HepG2 (cell line): ENCODE measurements around the gene TGM5. TPM values are rescaled to one million over a fixed set of nuclear protein-coding genes. Genes with fewer than 3 reads are reported as not detected.

Source experiments
- ATAC-seq: fragments of 200-7000 bp; cut with Tn5 transposase; 3 replicates; pipeline ENCODE4 v1.9.1; 2020; ENCODE audit warnings: mild to moderate bottlenecking, moderate library complexity
- BruUV-seq: library from RNA; stranded (reverse); fragments of 400-500 nt; replicated peaks from 2 replicates; lab custom pipeline; 2021; lab: Mats Ljungman, UMichigan
- CTCF ChIA-PET: fragments of 300-600 bp; formaldehyde crosslinking; extraction: SDS; loops from one replicate; lab custom pipeline; 2021; ENCODE audit warnings: low total read pairs, inconsistent platforms, low intra/inter-chr PET ratio; lab: Yijun Ruan, JAX
- POLR2A ChIA-PET: fragments of 350-600 bp; sonication (Branson Sonifier 250); formaldehyde crosslinking; loops from one replicate; lab custom pipeline; 2020; ENCODE audit warnings: antibody characterized with exemption, inconsistent platforms; lab: Yijun Ruan, JAX
- DNase-seq: peaks from one replicate; pipeline ENCODE4 v3.0.0-alpha.2; 2015; ENCODE audit warnings: low spot score
- FAIRE-seq: peaks from 3 replicates; lab custom pipeline; 2011; peaks lifted over from hg19 to GRCh38; lab: Jason Lieb, UNC
- H2AFZ ChIP-seq: one replicate; pipeline ENCODE4 v1.6.1; 2011; ENCODE audit warnings: low read length, inconsistent platforms
- H3K27ac ChIP-seq: fragments of 300-600 bp; 3 replicates; pipeline ENCODE4 v1.8.0; 2011; ENCODE audit warnings: mixed run types, mild to moderate bottlenecking, mixed read lengths, low read length, inconsistent platforms; ENCODE audit not compliant: insufficient read depth; ENCODE audit errors: extremely low read length
- H3K27me3 ChIP-seq, 2 experiments: fragments of 200-600 bp in 1 of 2; 2 replicates in 1 of 2; 3 replicates in 1 of 2; pipeline versions ENCODE4 v1.6.0 to v1.8.0; 2011; ENCODE audit warnings: low read length in 2 of 2, mild to moderate bottlenecking in 2 of 2, moderate library complexity in 2 of 2, inconsistent platforms in 1 of 2; ENCODE audit not compliant: insufficient read depth in 2 of 2, control insufficient read depth in 1 of 2
- H3K36me3 ChIP-seq, 2 experiments: fragments of 200-600 bp in 1 of 2; replicated peaks in 1 of 2; 2 replicates in 1 of 2; 3 replicates in 1 of 2; pipeline versions ENCODE4 v1.5.1 to v1.8.0; 2011; ENCODE audit warnings: low read length in 2 of 2, inconsistent platforms in 1 of 2; ENCODE audit not compliant: insufficient read depth in 2 of 2, control insufficient read depth in 1 of 2
- H3K4me1 ChIP-seq: 2 replicates; pipeline ENCODE4 v1.5.1; 2012; ENCODE audit warnings: low read length, inconsistent platforms; ENCODE audit not compliant: insufficient read depth
- H3K4me2 ChIP-seq: 2 replicates; pipeline ENCODE4 v1.6.0; 2011; ENCODE audit warnings: low read depth, low read length, inconsistent platforms
- H3K4me3 ChIP-seq, 3 experiments: fragments of 200-600 bp in 1 of 3; sonication (generic), shearing (Covaris generic) in 1 of 3; replicated peaks in 1 of 3; 2 replicates each; pipeline ENCODE4 v1.5.1; 2011 to 2016; ENCODE audit warnings: low read length in 3 of 3, inconsistent platforms in 2 of 3, low read depth in 2 of 3, mild to moderate bottlenecking in 2 of 3, control low read depth in 1 of 3, mixed read lengths in 1 of 3; ENCODE audit not compliant: insufficient read depth in 1 of 3
- H3K79me2 ChIP-seq: one replicate; pipeline ENCODE4 v1.6.1; 2011; ENCODE audit warnings: low read length, inconsistent platforms; ENCODE audit not compliant: insufficient read depth
- H3K9ac ChIP-seq: 2 replicates; pipeline ENCODE4 v1.6.0; 2011; ENCODE audit warnings: mild to moderate bottlenecking, low read depth, low read length, inconsistent platforms; ENCODE audit not compliant: insufficient read depth
- H3K9me3 ChIP-seq: 2 replicates; pipeline ENCODE4 v1.5.1; 2012; ENCODE audit warnings: mild to moderate bottlenecking, low read length
- H4K20me1 ChIP-seq: 2 replicates; pipeline ENCODE4 v1.6.0; 2011; ENCODE audit warnings: inconsistent platforms, mild to moderate bottlenecking, low read length, moderate library complexity; ENCODE audit not compliant: insufficient read depth
- CAMTA2 ChIP-seq: sonication (generic); formaldehyde crosslinking; IDR thresholded peaks from 2 replicates; pipeline ENCODE4 v1.4.0; 2020; ENCODE audit warnings: mild to moderate bottlenecking, missing genetic modification reagents, borderline replicate concordance
- FUBP1 ChIP-seq: sonication (generic); formaldehyde crosslinking; IDR thresholded peaks from 2 replicates; pipeline ENCODE4 v1.5.1; 2020; ENCODE audit warnings: missing genetic modification reagents, mild to moderate bottlenecking, borderline replicate concordance
- KLF9 ChIP-seq: IDR thresholded peaks from 2 replicates; pipeline ENCODE4 v1.6.1; 2016; ENCODE audit warnings: low read depth
- RBM39 ChIP-seq: fragments of 200-400 bp; formaldehyde crosslinking; IDR thresholded peaks from one replicate; pipeline ENCODE4 v1.6.1; 2018; ENCODE audit warnings: antibody characterized with exemption, mild to moderate bottlenecking, low read depth, low read length; ENCODE audit not compliant: poor library complexity, severe bottlenecking
- SNAPC4 ChIP-seq: sonication (generic); formaldehyde crosslinking; IDR thresholded peaks from 2 replicates; pipeline ENCODE4 v1.4.0; 2020; ENCODE audit warnings: mild to moderate bottlenecking, missing genetic modification reagents
- SUZ12 ChIP-seq: fragments of 150-350 bp; IDR thresholded peaks from 2 replicates; pipeline ENCODE4 v1.6.1; 2014; ENCODE audit warnings: low read depth, low read length
- WIZ ChIP-seq: sonication (generic); formaldehyde crosslinking; IDR thresholded peaks from 2 replicates; pipeline ENCODE4 v1.5.1; 2020; ENCODE audit warnings: mild to moderate bottlenecking, missing genetic modification reagents
- ZC3H4 ChIP-seq: sonication (generic); formaldehyde crosslinking; IDR thresholded peaks from 2 replicates; pipeline ENCODE4 v1.4.0; 2020; ENCODE audit warnings: missing genetic modification reagents, borderline replicate concordance
- ZNF609 ChIP-seq: sonication (generic); formaldehyde crosslinking; IDR thresholded peaks from 2 replicates; pipeline ENCODE4 v1.4.0; 2020; ENCODE audit warnings: mild to moderate bottlenecking, missing genetic modification reagents, borderline replicate concordance
- ZNF790 ChIP-seq: sonication (generic); formaldehyde crosslinking; IDR thresholded peaks from 2 replicates; pipeline ENCODE4 v1.8.0; 2022; ENCODE audit warnings: missing genetic modification reagents, mild to moderate bottlenecking, borderline replicate concordance
- WGBS: methylation state at CpG from one replicate; pipeline ENCODE4 v1.1.6; 2017; ENCODE audit warnings: low lambda C conversion rate; 5-methylcytosine and 5-hydroxymethylcytosine counted together
- in situ Hi-C: cut with HindIII; loops from 2 replicates; pipeline ENCODE4 v1.10.0; 2017; ENCODE audit warnings: low pct_unique_long_range_greater_than_20kb; ENCODE audit not compliant: extremely low pct_ligation_motif_present
- intact Hi-C: fragments of 100-400 bp; cut with micrococcal nuclease; formaldehyde crosslinking; loops from one replicate; pipeline ENCODE4 v1.10.0; 2022; ENCODE audit not compliant: unreplicated experiment
- polyA plus RNA-seq, 8 experiments: library from polyadenylated mRNA; depleted of rRNA in 3 of 8; stranded (reverse) in 7 of 8; unstranded in 1 of 8; fragments of >200 nt; fragmentation: Illumina TruSeq in 4 of 8; extraction: Trizol in 4 of 8; gene quantifications; 2 replicates each; pipeline versions ENCODE4 v1.2.1 to v1.2.3, GENCODE V29; 2011 to 2016; ENCODE audit warnings: low read depth in 4 of 8, missing spikeins in 1 of 8, mixed read lengths in 1 of 8; ENCODE audit not compliant: insufficient read depth in 1 of 8
- total RNA-seq, 5 experiments: library from RNA; depleted of rRNA; stranded (reverse); fragments of >200 nt; fragmentation: Illumina TruSeq; extraction: Trizol; gene quantifications; 2 replicates each; pipeline ENCODE4 v1.2.3, GENCODE V29; 2016; ENCODE audit warnings: low read depth in 1 of 5

The TGM5 gene
- total and polyA plus RNA-seq, 2 of the 13 experiments (the other 11 are each of a cell fraction or from before 2014, with no cell fraction given), result 0.18 to 0.65 TPM

- intact Hi-C loops, result loop anchor here (1.0 kb wide), 1 partner anchor 77 kb away; no protein-coding TSS in a partner anchor
- no peaks in the 10 kb centered on the region for H4K20me1 ChIP-seq
- no peaks in the 10 kb centered on the region for H3K79me2 ChIP-seq
- no peak overlapping the region for H3K27ac ChIP-seq
- ChIA-PET CTCF (no interaction called here), POLR2A (interaction anchor here (0.9 kb wide), 1 partner anchor 17 kb away, joined by 3 read pairs; no protein-coding TSS in a partner anchor)
- H3K9ac ChIP-seq, result no peak overlapping the region
- no peak overlapping the region for H2AFZ ChIP-seq
- no TSS peak for BruUV-seq
- H3K9me3 ChIP-seq, result no peaks in the 10 kb centered on the region
- peaks cover 6% of the 10 kb centered on the region for H3K4me1 ChIP-seq
- FAIRE-seq, result no peak
- no peak for DNase-seq
- WGBS, result 38% methylated on average over 15 of the region's 23 CpGs
- ATAC-seq, result no peak
- in situ Hi-C loops, result loop anchor here (5.0 to 25.0 kb wide), 2 partner anchors 69 to 496 kb away; no protein-coding TSS in a partner anchor
- no peak overlapping the region for H3K4me3 ChIP-seq
- H3K4me2 ChIP-seq, result no peak overlapping the region
- H3K27me3 ChIP-seq, result peaks cover 0 to 59% of the 10 kb centered on the region in 2 experiments; a peak in 3 of 5 replicates
- H3K36me3 ChIP-seq, result no peaks in the 10 kb centered on the region
- TF ChIP-seq FUBP1 (CRISPR knock-in tag) (no peak), KLF9 (CRISPR knock-in tag) (no peak), RBM39 (no peak), SUZ12 (no peak), ZNF790 (CRISPR knock-in tag) (no peak), WIZ (CRISPR knock-in tag) (no peak), SNAPC4 (CRISPR knock-in tag) (no peak), ZNF609 (CRISPR knock-in tag) (no peak), CAMTA2 (CRISPR knock-in tag) (no peak), ZC3H4 (CRISPR knock-in tag) (no peak)
Measured at GRCh38 chr15:43208052-43209002, 58.4 kb downstream of the TGM5 start.
